Mesendoderm (in vitro differentiated cells): ENCODE data around the gene KYAT1.

Experiments used
- DNase-seq: peaks from one replicate; pipeline ENCODE4 v3.0.0; 2013
- H2AK5ac ChIP-seq: 2 replicates; pipeline ENCODE4 v1.6.1; 2013; ENCODE audit warnings: low read length, inconsistent platforms
- H2BK120ac ChIP-seq: 2 replicates; pipeline ENCODE4 v1.6.1; 2013; ENCODE audit warnings: low read depth, mild to moderate bottlenecking, low read length, moderate library complexity, mixed read lengths
- H2BK15ac ChIP-seq: replicated peaks from 2 replicates; pipeline ENCODE4 v1.6.1; 2013; ENCODE audit warnings: low read depth, mild to moderate bottlenecking, moderate library complexity
- H2BK5ac ChIP-seq: 2 replicates; pipeline ENCODE4 v1.6.1; 2013; ENCODE audit warnings: low read length, inconsistent platforms
- H3K18ac ChIP-seq: 2 replicates; pipeline ENCODE4 v1.6.1; 2013; ENCODE audit warnings: mild to moderate bottlenecking, low read length, mixed read lengths
- H3K23ac ChIP-seq: one replicate; pipeline ENCODE4 v1.6.1; 2013; ENCODE audit warnings: low read length
- H3K27ac ChIP-seq: 2 replicates; pipeline ENCODE4 v1.5.1; 2013; ENCODE audit warnings: low read depth, mild to moderate bottlenecking, inconsistent platforms, low read length, moderate library complexity
- H3K27me3 ChIP-seq: 2 replicates; pipeline ENCODE4 v1.6.1; 2013; ENCODE audit warnings: low read length, control low read depth, mild to moderate bottlenecking, inconsistent platforms; ENCODE audit not compliant: insufficient read depth, poor library complexity
- H3K36me3 ChIP-seq: 2 replicates; pipeline ENCODE4 v1.6.1; 2013; ENCODE audit warnings: low read length, inconsistent platforms; ENCODE audit not compliant: control insufficient read depth, insufficient read depth
- H3K4ac ChIP-seq: one replicate; pipeline ENCODE4 v1.6.1; 2013; ENCODE audit warnings: low read depth, mild to moderate bottlenecking, low read length, moderate library complexity
- H3K4me1 ChIP-seq: 2 replicates; pipeline ENCODE4 v1.6.1; 2013; ENCODE audit warnings: low read depth, low read length, inconsistent platforms; ENCODE audit not compliant: control insufficient read depth
- H3K4me2 ChIP-seq: 2 replicates; pipeline ENCODE4 v1.6.1; 2013; ENCODE audit warnings: low read length
- H3K4me3 ChIP-seq: 2 replicates; pipeline ENCODE4 v1.5.1; 2013; ENCODE audit warnings: mild to moderate bottlenecking, low read length
- H3K56ac ChIP-seq: one replicate; pipeline ENCODE4 v1.6.1; 2013; ENCODE audit warnings: low read length
- H3K79me1 ChIP-seq: 2 replicates; pipeline ENCODE4 v1.6.1; 2013; ENCODE audit warnings: low read length, inconsistent platforms
- H3K79me2 ChIP-seq: 2 replicates; pipeline ENCODE4 v1.6.1; 2013; ENCODE audit warnings: mild to moderate bottlenecking, low read length; ENCODE audit not compliant: control insufficient read depth, insufficient read depth
- H3K9ac ChIP-seq: 2 replicates; pipeline ENCODE4 v1.6.1; 2013; ENCODE audit warnings: low read length, inconsistent platforms
- H4K5ac ChIP-seq: one replicate; pipeline ENCODE4 v1.6.1; 2013; ENCODE audit warnings: low read length
- H4K8ac ChIP-seq: one replicate; pipeline ENCODE4 v1.6.1; 2013; ENCODE audit warnings: low read depth, mild to moderate bottlenecking, control low read depth, low read length, moderate library complexity
- WGBS: extraction: QIAGEN DNeasy Blood & Tissue Kit; methylation state at CpG from one replicate; pipeline ENCODE4 v1.1.7; 2013; ENCODE audit warnings: low lambda C conversion rate, missing lambda C conversion rate; ENCODE audit not compliant: insufficient coverage; ENCODE audit errors: extremely low coverage; 5-methylcytosine and 5-hydroxymethylcytosine counted together

Gene KYAT1

GRCh38 chr9:128823903-128824406 is 57.8 kb downstream of the KYAT1 start:
- Histone ChIP-seq H3K23ac (no peak overlapping the region), H3K4me3 (no peak overlapping the region), H4K8ac (no peak overlapping the region), H3K79me1 (peaks cover 5% of the 10 kb centered on the region), H3K4me1 (no peaks in the 10 kb centered on the region), H4K5ac (no peak overlapping the region), H3K18ac (no peak overlapping the region), H3K79me2 (peaks cover 5% of the 10 kb centered on the region), H2BK120ac (no peak overlapping the region), H3K27ac (no peak overlapping the region), H3K36me3 (peaks cover 13% of the 10 kb centered on the region), H3K9ac (no peak overlapping the region), H2AK5ac (no peak overlapping the region), H3K4ac (no peak overlapping the region), H2BK15ac (no peak overlapping the region), H3K56ac (no peak overlapping the region), H2BK5ac (no peak overlapping the region), H3K27me3 (no peaks in the 10 kb centered on the region), H3K4me2 (no peak overlapping the region)
- whole genome bisulfite sequencing = no CpG with 5 or more reads among the region's 12 CpGs
- no peak for DNase-seq

GRCh38 chr9:128823362-128823902 is 58.3 kb downstream of the KYAT1 start:
- H3K9ac ChIP-seq = no peak overlapping the region
- H3K27me3 ChIP-seq = no peaks in the 10 kb centered on the region
- no peak overlapping the region for H3K23ac ChIP-seq
- no peak overlapping the region for H2BK15ac ChIP-seq
- H2AK5ac ChIP-seq = no peak overlapping the region
- no peak overlapping the region for H4K8ac ChIP-seq
- no peak overlapping the region for H4K5ac ChIP-seq
- H3K4ac ChIP-seq = no peak overlapping the region
- no peak overlapping the region for H3K18ac ChIP-seq
- no CpG with 5 or more reads among the region's 19 CpGs for WGBS
- no peak for DNase-seq
- H3K4me2 ChIP-seq = no peak overlapping the region
- peaks cover under 1% of the 10 kb centered on the region for H3K79me1 ChIP-seq
- no peak overlapping the region for H2BK120ac ChIP-seq
- peaks cover 13% of the 10 kb centered on the region for H3K36me3 ChIP-seq
- H3K56ac ChIP-seq = no peak overlapping the region
- H2BK5ac ChIP-seq = no peak overlapping the region
- peaks cover under 1% of the 10 kb centered on the region for H3K79me2 ChIP-seq
- no peaks in the 10 kb centered on the region for H3K4me1 ChIP-seq
- no peak overlapping the region for H3K4me3 ChIP-seq
- H3K27ac ChIP-seq = no peak overlapping the region

- no peak overlapping the region for H2BK5ac ChIP-seq
- no peaks in the 10 kb centered on the region for H3K79me2 ChIP-seq
- no peak for DNase-seq
- no peak overlapping the region for H3K4me2 ChIP-seq
- no peak overlapping the region for H3K18ac ChIP-seq
- peaks cover 13% of the 10 kb centered on the region for H3K36me3 ChIP-seq
- H3K27ac ChIP-seq = no peak overlapping the region
- no peaks in the 10 kb centered on the region for H3K79me1 ChIP-seq
- no peak overlapping the region for H3K4ac ChIP-seq
- no peaks in the 10 kb centered on the region for H3K27me3 ChIP-seq
- H2BK15ac ChIP-seq = no peak overlapping the region
- H3K4me3 ChIP-seq = no peak overlapping the region
- H2AK5ac ChIP-seq = no peak overlapping the region
- H2BK120ac ChIP-seq = no peak overlapping the region
- H3K9ac ChIP-seq = no peak overlapping the region
- H4K8ac ChIP-seq = no peak overlapping the region
- H3K4me1 ChIP-seq = no peaks in the 10 kb centered on the region
- H3K23ac ChIP-seq = no peak overlapping the region
- no peak overlapping the region for H3K56ac ChIP-seq
- whole genome bisulfite sequencing = no CpG with 5 or more reads among the region's 22 CpGs
- no peak overlapping the region for H4K5ac ChIP-seq
These were observed 59.2 kb downstream of the KYAT1 start for GRCh38 chr9:128822407-128823042.

GRCh38 chr9:128821584-128822406 is 60.0 kb downstream of the KYAT1 start:
- no CpG with 5 or more reads among the region's 16 CpGs for WGBS

DNA sequence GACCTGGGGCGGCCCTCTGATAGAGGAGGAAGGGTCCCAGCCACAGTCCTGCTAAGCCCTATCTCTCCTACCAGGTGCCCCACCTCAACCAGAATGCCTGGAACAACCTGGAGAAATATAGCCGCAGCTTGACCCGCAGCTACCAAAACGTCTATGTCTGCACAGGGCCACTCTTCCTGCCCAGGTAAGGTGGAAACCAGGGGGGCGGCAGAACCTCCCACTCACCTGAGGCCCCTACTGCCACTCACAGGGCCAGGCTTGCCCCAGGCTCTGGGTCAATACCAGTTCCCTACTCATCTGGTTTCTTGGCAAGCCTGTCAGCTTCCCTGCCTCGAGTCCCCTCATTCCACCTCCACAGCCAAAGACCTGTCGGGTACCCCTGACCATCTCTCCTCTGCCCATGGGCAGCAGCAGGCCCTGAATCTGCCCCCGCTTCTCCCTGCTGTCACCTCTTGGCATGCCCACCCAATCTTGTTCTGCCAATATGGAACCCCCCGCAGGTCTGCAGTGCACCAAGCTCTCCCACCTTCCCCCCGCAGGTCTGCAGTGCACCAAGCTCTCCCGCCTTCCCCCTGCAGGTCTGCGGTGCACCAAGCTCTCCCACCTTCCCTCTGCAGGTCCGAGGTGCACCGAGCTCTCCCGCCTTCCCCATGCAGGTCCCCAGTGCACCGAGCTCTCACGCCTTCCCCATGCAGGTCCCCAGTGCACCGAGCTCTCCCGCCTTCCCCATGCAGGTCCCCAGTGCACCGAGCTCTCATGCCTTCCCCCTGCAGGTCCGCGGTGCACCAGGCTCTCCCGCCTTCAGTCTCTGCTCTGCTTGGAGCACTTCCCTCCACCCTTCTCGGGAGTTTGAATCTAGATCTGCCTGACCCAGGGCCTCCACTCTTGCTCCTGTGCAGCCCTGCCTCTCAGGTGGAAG is 60.8 kb downstream of the KYAT1 start:
- Histone ChIP-seq H3K79me1 (no peaks in the 10 kb centered on the region), H4K5ac (no peak overlapping the region), H3K23ac (no peak overlapping the region), H3K9ac (no peak overlapping the region), H3K27me3 (no peaks in the 10 kb centered on the region), H2BK120ac (no peak overlapping the region), H2BK15ac (no peak overlapping the region), H4K8ac (no peak overlapping the region), H3K4me3 (no peak overlapping the region), H3K4me2 (no peak overlapping the region), H3K56ac (no peak overlapping the region), H3K4me1 (no peaks in the 10 kb centered on the region), H3K79me2 (no peaks in the 10 kb centered on the region), H2BK5ac (no peak overlapping the region), H3K4ac (no peak overlapping the region), H3K18ac (no peak overlapping the region), H3K27ac (no peak overlapping the region), H2AK5ac (no peak overlapping the region), H3K36me3 (peaks cover 12% of the 10 kb centered on the region)
- no peak for DNase-seq
- no CpG with 5 or more reads among the region's 24 CpGs for WGBS

More at GRCh38 chr9:128821584-128822406, 60.0 kb downstream of the KYAT1 start:
- H3K4me2 ChIP-seq = no peak overlapping the region
- H3K4me1 ChIP-seq = no peaks in the 10 kb centered on the region
- no peak overlapping the region for H2AK5ac ChIP-seq
- H3K18ac ChIP-seq = no peak overlapping the region
- H3K27ac ChIP-seq = no peak overlapping the region
- H3K23ac ChIP-seq = no peak overlapping the region
- peaks cover 13% of the 10 kb centered on the region for H3K36me3 ChIP-seq
- no peak overlapping the region for H2BK120ac ChIP-seq
- no peak overlapping the region for H3K4me3 ChIP-seq
- H3K79me2 ChIP-seq = no peaks in the 10 kb centered on the region
- H4K8ac ChIP-seq = no peak overlapping the region
- H3K4ac ChIP-seq = no peak overlapping the region
- DNase-seq = no peak
- no peak overlapping the region for H4K5ac ChIP-seq
- H3K56ac ChIP-seq = no peak overlapping the region
- no peak overlapping the region for H3K9ac ChIP-seq
- H2BK15ac ChIP-seq = no peak overlapping the region
- H3K79me1 ChIP-seq = no peaks in the 10 kb centered on the region
- H3K27me3 ChIP-seq = no peaks in the 10 kb centered on the region
- no peak overlapping the region for H2BK5ac ChIP-seq
